Effector memory CD8-positive, alpha-beta T cell (primary cell): ENCODE measurements around the gene PCDHGC5.

Experiments used
- ATAC-seq: fragments of 150-1000 bp; cut with Tn5 transposase; replicated peaks from 2 replicates; pipeline ENCODE4 v1.10.0; 2021; ENCODE audit warnings: mild to moderate bottlenecking, moderate library complexity
- DNase-seq, 3 experiments: peaks; one replicate each; pipeline ENCODE4 v3.0.0; 2021
- H3K27ac Mint-ChIP-seq, 2 donors: one replicate each; pipeline ENCODE4 v1.8.0; 2022; ENCODE audit warnings: mild to moderate bottlenecking in 2 of 2, mixed read lengths in 2 of 2, moderate library complexity in 2 of 2
- H3K27me3 Mint-ChIP-seq, 2 donors: one replicate each; pipeline ENCODE4 v1.8.0; 2022; ENCODE audit warnings: mixed read lengths in 2 of 2
- H3K36me3 Mint-ChIP-seq: one replicate; pipeline ENCODE4 v1.8.0; 2022; ENCODE audit warnings: mild to moderate bottlenecking, moderate library complexity, mixed read lengths; ENCODE audit not compliant: insufficient read depth
- H3K4me1 Mint-ChIP-seq, 2 donors: one replicate each; pipeline ENCODE4 v1.8.0; 2022; ENCODE audit warnings: low read depth in 2 of 2, mixed read lengths in 2 of 2
- H3K4me3 Mint-ChIP-seq, 2 donors: one replicate each; pipeline ENCODE4 v1.8.0; 2022; ENCODE audit warnings: mild to moderate bottlenecking in 2 of 2, mixed read lengths in 2 of 2, moderate library complexity in 2 of 2
- H3K9me3 Mint-ChIP-seq, 2 donors: one replicate each; pipeline ENCODE4 v1.8.0; 2022; ENCODE audit warnings: mixed read lengths in 2 of 2

The PCDHGC5 gene

DNA sequence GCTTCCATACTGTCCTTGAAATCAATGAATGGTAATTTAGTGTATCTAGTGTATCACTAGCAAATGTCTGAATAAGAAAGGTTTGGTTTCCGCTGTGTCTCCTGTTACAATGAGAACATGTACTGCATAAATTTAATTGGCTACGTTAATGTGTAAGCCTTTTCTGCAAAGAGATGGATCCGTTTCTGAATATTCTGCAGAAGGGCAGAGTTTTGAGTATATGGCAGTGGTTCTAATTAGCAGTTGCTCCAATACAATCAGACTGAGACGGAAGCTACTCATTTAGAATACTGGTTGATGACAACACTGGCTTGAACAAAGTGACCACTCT is 4.6 kb upstream of the PCDHGC5 start:
- H3K9me3 Mint-ChIP-seq = no peaks in the 10 kb centered on the region
- ATAC-seq = no peak
- peak overlapping the region; percentile 34 to 64 for H3K4me3 Mint-ChIP-seq

DNA sequence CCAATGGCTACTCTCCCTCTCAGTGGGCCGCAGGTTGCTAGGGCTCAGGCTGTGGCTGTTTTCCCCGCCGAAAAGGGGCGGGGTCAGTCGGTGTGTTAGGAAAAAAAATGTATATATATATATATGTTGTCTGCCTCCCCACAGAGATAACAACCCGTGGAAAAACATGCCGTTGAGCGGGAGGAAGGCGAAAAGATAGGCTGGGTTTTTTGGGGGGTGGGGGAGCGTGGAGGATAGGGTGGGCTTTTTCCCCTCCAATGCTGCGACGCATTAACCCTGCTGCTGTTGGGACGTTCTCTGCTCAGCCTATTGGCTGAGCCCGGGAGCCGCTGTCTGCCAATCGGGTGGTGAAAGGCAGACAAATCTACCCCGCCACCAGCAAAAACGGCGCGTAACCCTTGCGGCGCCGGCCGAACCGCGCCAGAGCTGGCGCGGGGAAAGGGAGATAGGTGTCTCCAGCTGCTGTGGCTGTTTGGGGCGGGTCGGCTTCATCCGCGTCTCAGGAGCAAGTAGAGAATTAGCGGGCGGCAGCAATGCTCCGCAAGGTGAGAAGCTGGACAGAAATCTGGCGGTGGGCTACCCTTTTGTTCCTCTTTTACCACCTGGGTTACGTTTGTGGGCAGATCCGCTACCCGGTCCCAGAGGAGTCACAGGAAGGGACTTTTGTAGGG is 4.1 kb upstream of the PCDHGC5 start, which contains the start of gene PCDHGC4:
TSS of gene PCDHGC4 (plus strand) at position 390 of the 671 bp plus-strand sequence. CDS start at position 534, 144 bp downstream.
- Mint-ChIP-seq H3K4me1 (peaks cover 8% of the 10 kb centered on the region in 2 donors), H3K9me3 (no peaks in the 10 kb centered on the region), H3K4me3 (peak within 1 kb of the TSS; percentile 34 to 64), H3K27ac (no peak within 1 kb of the TSS), H3K36me3 (no peaks in the 10 kb centered on the region), H3K27me3 (peaks cover 82 to 98% of the 10 kb centered on the region in 2 donors)
- DNase-seq (no peak), ATAC-seq (no peak)

More for the DNA sequence above, 4.6 kb upstream of the PCDHGC5 start:
- Mint-ChIP-seq H3K27ac (no peak overlapping the region), H3K36me3 (no peaks in the 10 kb centered on the region), H3K4me1 (peaks cover 8% of the 10 kb centered on the region in 2 donors), H3K27me3 (peaks cover 82 to 98% of the 10 kb centered on the region in 2 donors)
- DNase-seq = no peak

DNA sequence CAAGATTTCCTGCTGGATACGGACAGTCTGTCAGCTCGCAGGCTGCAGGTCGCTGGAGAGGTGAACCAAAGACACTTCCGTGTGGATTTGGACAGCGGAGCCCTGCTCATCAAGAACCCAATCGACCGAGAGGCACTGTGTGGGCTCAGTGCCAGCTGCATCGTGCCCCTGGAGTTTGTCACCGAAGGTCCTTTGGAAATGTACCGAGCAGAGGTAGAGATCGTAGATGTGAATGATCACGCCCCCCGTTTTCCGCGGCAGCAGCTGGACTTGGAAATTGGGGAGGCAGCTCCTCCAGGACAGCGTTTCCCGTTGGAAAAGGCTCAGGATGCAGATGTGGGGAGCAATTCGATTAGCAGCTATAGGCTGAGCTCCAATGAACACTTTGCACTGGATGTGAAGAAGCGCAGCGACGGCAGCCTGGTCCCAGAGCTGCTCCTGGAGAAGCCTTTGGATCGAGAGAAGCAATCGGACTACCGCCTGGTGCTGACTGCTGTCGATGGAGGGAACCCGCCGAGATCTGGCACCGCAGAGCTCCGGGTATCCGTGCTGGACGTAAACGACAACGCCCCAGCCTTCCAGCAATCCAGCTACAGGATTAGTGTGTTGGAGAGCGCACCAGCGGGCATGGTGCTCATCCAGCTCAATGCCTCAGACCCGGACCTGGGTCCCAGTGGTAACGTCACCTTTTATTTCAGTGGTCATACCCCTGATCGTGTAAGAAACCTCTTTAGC is 3.4 kb upstream of the PCDHGC5 start:
- no peak for ATAC-seq

DNA sequence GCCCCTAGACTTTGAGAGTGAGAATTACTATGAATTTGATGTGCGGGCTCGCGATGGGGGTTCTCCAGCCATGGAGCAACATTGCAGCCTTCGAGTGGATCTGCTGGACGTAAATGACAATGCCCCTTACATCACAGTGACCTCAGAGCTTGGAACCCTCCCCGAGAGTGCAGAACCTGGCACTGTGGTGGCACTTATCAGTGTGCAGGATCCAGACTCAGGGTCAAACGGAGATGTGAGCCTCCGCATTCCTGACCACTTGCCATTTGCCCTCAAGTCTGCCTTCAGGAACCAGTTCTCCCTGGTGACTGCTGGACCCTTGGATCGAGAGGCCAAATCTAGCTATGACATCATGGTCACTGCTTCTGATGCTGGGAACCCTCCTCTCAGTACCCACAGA is 2.8 kb upstream of the PCDHGC5 start:
- Mint-ChIP-seq H3K4me1 (peaks cover 8% of the 10 kb centered on the region in 2 donors), H3K27ac (no peak overlapping the region), H3K4me3 (no peak overlapping the region), H3K36me3 (no peaks in the 10 kb centered on the region), H3K27me3 (peaks cover 83 to 98% of the 10 kb centered on the region in 2 donors), H3K9me3 (no peaks in the 10 kb centered on the region)
- ATAC-seq (no peak), DNase-seq (no peak)

More for the DNA sequence above, 3.4 kb upstream of the PCDHGC5 start:
- no peak overlapping the region for H3K27ac Mint-ChIP-seq
- DNase-seq = no peak
- H3K27me3 Mint-ChIP-seq = peaks cover 83 to 98% of the 10 kb centered on the region in 2 donors
- H3K4me1 Mint-ChIP-seq = peaks cover 8% of the 10 kb centered on the region in 2 donors
- H3K4me3 Mint-ChIP-seq = peak overlapping the region in 1 of 2 donors; percentile 64
- no peaks in the 10 kb centered on the region for H3K9me3 Mint-ChIP-seq
- H3K36me3 Mint-ChIP-seq = no peaks in the 10 kb centered on the region

DNA sequence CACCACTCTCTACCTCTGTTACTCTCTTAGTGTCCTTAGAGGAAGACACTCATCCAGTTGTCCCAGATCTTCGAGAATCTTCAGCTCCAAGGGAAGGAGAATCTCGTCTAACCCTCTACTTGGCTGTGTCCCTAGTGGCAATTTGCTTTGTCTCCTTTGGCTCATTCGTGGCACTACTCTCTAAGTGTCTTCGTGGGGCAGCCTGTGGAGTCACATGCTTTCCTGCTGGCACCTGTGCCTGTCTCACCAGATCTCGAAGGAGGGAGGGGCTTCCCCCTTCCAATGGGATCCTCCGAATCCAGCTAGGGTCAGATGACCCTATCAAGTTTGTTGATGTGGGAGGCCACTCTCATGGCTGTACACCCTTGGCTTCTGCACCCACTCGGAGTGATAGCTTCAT is 1.8 kb upstream of the PCDHGC5 start:
- ATAC-seq (no peak), DNase-seq (no peak)
- H3K27ac Mint-ChIP-seq = no peak overlapping the region
- H3K4me1 Mint-ChIP-seq = peaks cover 8 to 11% of the 10 kb centered on the region in 2 donors
- no peaks in the 10 kb centered on the region for H3K36me3 Mint-ChIP-seq
- H3K4me3 Mint-ChIP-seq = no peak overlapping the region
- H3K27me3 Mint-ChIP-seq = peaks cover 82 to 96% of the 10 kb centered on the region in 2 donors
- no peaks in the 10 kb centered on the region for H3K9me3 Mint-ChIP-seq

DNA sequence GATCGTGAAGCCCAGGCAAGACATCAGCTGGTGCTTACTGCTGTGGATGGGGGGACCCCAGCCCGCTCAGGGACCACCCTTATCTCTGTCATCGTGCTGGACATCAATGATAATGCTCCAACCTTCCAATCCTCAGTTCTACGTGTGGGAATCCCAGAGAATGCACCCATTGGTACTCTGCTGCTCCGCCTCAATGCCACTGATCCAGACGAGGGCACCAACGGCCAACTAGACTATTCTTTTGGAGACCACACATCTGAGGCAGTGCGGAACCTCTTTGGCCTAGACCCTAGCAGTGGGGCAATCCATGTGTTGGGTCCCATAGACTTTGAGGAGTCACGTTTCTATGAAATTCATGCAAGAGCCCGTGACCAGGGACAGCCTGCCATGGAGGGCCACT is 960 bp downstream of the PCDHGC5 start:
- DNase-seq = no peak
- Mint-ChIP-seq H3K4me1 (peaks cover under 1 to 12% of the 10 kb centered on the region in 2 donors), H3K27ac (no peak overlapping the region)

DNA sequence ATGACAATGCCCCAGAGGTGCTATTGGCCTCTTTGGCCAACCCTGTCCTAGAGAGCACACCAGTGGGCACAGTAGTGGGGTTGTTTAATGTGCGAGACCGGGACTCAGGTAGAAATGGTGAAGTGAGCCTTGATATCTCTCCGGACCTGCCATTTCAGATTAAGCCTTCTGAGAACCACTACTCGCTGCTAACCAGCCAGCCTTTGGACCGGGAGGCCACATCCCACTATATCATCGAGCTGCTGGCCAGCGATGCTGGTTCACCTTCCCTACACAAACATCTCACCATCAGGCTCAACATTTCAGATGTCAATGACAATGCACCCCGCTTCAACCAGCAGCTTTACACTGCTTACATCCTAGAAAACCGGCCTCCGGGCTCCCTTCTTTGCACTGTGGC is 1.4 kb downstream of the PCDHGC5 start:
- Mint-ChIP-seq H3K27me3 (peaks cover 61 to 96% of the 10 kb centered on the region in 2 donors), H3K27ac (no peak overlapping the region), H3K9me3 (no peaks in the 10 kb centered on the region), H3K4me1 (peaks cover under 1 to 7% of the 10 kb centered on the region in 2 donors), H3K4me3 (no peak overlapping the region), H3K36me3 (no peaks in the 10 kb centered on the region)
- ATAC-seq = no peak
- DNase-seq = no peak

More for the DNA sequence above, 960 bp downstream of the PCDHGC5 start:
- Mint-ChIP-seq H3K27me3 (peaks cover 63 to 96% of the 10 kb centered on the region in 2 donors), H3K9me3 (no peaks in the 10 kb centered on the region), H3K36me3 (no peaks in the 10 kb centered on the region), H3K4me3 (no peak overlapping the region)
- no peak for ATAC-seq

DNA sequence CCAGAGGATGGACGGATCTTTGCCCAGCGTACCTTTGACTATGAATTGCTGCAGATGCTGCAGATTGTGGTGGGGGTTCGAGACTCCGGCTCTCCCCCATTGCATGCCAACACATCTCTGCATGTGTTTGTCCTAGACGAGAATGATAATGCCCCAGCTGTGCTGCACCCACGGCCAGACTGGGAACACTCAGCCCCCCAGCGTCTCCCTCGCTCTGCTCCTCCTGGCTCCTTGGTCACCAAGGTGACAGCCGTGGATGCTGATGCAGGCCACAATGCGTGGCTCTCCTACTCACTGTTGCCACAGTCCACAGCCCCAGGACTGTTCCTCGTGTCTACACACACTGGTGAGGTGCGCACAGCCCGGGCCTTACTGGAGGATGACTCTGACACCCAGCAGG is 1.9 kb downstream of the PCDHGC5 start:
- Mint-ChIP-seq H3K36me3 (no peaks in the 10 kb centered on the region), H3K9me3 (no peaks in the 10 kb centered on the region), H3K27ac (no peak overlapping the region), H3K27me3 (peaks cover 64 to 96% of the 10 kb centered on the region in 2 donors), H3K4me1 (peaks cover 5 to 12% of the 10 kb centered on the region in 2 donors), H3K4me3 (no peak overlapping the region)
- no peak for ATAC-seq
- no peak for DNase-seq

DNA sequence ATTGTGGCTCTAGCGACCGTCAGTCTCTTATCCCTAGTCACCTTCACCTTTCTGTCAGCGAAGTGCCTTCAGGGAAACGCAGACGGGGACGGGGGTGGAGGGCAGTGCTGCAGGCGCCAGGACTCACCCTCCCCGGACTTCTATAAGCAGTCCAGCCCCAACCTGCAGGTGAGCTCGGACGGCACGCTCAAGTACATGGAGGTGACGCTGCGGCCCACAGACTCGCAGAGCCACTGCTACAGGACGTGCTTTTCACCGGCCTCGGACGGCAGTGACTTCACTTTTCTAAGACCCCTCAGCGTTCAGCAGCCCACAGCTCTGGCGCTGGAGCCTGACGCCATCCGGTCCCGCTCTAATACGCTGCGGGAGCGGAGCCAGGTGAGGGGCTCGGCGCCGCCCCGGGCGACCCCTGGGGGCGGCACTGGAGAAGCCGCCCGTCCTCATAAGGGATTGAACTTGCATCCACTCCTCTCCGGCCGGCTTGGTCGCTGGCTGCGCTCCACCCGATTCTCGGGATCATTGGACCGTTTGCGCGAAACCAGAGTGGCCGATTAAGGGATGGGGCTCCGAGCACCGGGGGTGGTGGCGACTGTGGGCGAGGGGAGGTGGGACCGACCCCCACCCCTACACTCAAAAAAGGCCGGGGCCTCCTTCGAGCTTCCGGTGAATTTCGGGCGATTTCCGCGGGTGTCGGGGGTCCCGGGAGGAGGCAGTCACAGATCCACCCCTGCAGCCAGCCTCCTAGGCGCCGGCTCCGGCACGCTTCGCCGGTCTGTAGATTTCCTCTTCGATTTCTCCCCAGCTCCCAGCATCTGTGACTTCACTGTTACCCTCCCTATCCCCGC is 2.7 kb downstream of the PCDHGC5 start:
- Mint-ChIP-seq H3K27me3 (peaks cover 62 to 96% of the 10 kb centered on the region in 2 donors), H3K36me3 (no peaks in the 10 kb centered on the region), H3K9me3 (no peaks in the 10 kb centered on the region), H3K27ac (no peak overlapping the region), H3K4me1 (peaks cover 6 to 12% of the 10 kb centered on the region in 2 donors), H3K4me3 (peak overlapping the region in 1 of 2 donors; percentile 71)
- DNase-seq (no peak), ATAC-seq (no peak)

DNA sequence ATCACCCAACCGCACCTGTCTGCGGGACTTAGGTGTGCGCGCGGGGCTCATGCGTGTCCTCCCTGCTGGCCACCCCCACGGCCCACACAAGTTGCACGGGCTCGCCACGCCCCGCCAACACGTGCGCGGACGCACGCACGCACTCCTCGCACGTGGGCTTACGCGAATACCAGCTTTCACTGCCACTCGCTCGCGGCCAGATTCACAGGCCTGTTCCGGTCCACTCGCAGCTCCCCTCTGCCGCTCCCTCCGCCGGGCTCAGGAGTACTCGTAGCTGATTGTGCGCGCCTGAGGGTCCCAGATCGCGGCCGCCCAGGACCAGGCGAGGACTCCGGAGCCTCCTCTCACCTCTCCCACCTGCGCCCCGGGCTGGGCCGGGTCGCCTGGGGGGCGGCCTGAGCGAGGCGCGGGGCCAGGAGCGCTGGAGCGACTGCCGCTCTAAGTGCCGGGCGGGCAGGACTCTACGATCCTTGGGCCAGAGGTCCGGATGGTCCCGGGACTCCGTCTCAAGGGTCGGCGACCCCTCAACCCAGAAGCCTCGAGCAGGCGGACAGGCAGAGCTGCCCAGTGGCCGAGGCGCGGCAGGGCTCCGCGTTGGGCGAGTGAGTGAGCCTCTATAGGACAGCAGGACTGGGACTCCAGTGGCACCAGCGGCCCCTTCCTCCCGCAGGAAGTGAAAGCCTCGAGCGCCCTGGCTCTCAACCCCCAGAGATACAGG is 3.4 kb downstream of the PCDHGC5 start:
- DNase-seq (no peak), ATAC-seq (peak; percentile 53)
- Mint-ChIP-seq H3K27me3 (peaks cover 54 to 95% of the 10 kb centered on the region in 2 donors), H3K4me1 (peaks cover 6 to 12% of the 10 kb centered on the region in 2 donors), H3K27ac (no peak overlapping the region), H3K36me3 (no peaks in the 10 kb centered on the region), H3K4me3 (peak overlapping the region in 1 of 2 donors; percentile 71), H3K9me3 (no peaks in the 10 kb centered on the region)

DNA sequence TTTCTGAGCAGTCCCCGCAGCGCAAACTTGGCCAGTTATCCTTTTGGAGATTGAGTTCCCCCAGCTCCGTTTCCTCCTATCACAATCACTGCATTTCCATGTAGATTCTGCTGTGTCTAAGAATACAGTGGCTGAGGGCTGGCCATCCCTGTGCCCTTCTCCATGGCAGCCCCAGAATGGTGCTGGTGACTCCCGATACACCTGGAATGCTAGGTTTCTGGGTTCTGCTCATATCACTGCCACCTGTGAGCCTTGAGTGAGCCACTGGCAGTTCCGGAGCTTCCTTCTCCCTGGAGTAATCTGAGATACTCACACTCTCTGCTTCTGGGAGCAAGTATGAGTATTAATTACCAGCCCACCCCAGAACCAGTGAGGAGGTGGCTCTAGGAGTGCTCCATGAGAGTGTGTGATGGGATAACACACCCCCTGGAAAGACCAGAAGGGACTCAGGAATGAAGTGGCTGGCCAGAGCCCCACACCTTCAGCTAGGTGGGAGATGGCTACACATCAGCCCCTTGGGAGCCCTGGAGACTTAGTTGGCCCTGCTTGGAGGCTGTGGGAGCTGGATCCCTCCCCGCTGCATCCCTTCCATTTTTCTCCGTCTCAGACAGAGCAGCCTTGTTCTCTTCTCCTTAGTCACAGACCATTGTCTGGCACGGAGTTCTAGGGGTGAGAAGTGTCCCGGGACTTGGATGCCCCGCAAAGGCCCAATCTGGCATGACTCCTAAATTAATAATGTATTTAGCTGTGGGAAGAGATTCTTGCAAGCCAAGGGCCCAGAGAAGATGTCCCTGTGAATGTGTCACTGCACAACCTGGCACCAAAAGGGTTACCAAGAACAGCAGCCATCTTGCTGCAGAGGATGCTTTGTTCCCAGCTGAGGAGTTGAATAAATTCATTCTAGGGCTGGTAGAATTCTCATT is 4.9 kb downstream of the PCDHGC5 start:
- H3K4me3 Mint-ChIP-seq = no peak overlapping the region
- no peak overlapping the region for H3K27ac Mint-ChIP-seq
- H3K4me1 Mint-ChIP-seq = peaks cover 6 to 12% of the 10 kb centered on the region in 2 donors
- ATAC-seq (no peak), DNase-seq (no peak)
- no peaks in the 10 kb centered on the region for H3K9me3 Mint-ChIP-seq
- H3K27me3 Mint-ChIP-seq = peaks cover 52 to 95% of the 10 kb centered on the region in 2 donors
- no peaks in the 10 kb centered on the region for H3K36me3 Mint-ChIP-seq
